GM19240 (cell line): ENCODE data around the gene OR5H2.

Source experiments
- DNase-seq: peaks from one replicate; pipeline ENCODE4 v3.0.0; 2011; ENCODE audit warnings: low spot score; ENCODE audit not compliant: insufficient read length

OR5H2 gene

DNA sequence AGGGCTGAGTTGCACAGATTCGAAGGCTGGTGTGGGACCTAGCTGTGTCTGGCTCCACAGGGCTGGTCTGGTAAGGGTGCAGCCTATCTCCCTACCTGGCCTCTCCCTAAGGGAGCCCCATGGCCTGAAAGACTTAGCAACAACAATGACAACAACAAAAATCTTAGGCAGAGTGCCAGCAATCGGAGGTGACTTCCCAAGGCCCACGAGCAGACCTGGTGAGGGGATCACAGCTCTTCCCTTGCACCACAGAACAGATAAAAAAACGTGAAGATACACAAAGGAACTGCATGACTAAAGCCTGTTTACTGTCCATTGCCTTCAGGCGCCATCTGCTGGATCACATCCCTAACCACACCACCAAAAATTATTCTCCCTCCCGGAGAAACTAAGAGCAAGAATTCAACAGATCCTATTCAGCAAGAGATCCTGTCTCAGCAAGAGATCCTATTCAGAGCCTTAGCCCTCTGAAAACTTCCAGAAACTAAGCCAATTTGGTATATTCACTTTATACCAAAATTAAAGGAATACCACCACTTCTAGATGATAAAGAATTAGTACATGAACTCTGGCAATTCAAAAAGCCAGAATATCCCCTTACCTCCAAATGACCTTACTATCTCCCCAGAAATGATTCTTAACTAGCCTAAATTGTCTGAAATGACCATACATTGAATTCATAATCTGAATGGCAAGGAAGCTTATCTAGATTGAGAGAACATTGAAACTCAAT, 47.3 kb downstream of the OR5H2 start:
- no peak for DNase-seq

GRCh38 chr3:98331329-98331728, 49.0 kb downstream of the OR5H2 start:
- no peak for DNase-seq
